Adipocyte (in vitro differentiated cells): ENCODE measurements around the gene FAM193B.
A peak's percentile ranks its signal among the peaks of the same experiment; 100 is the strongest.

Experiments used
- DNase-seq: peaks from one replicate; pipeline ENCODE4 v3.0.0-alpha.2; 2015; ENCODE audit warnings: low read depth
- H3K27me3 ChIP-seq: replicated peaks from 2 replicates; pipeline ENCODE4 v1.7.0; 2013; ENCODE audit warnings: mild to moderate bottlenecking, low read length, moderate library complexity; ENCODE audit not compliant: control insufficient read depth, insufficient read depth
- H3K36me3 ChIP-seq: 2 replicates; pipeline ENCODE4 v1.7.0; 2013; ENCODE audit warnings: low read length, mild to moderate bottlenecking, moderate library complexity; ENCODE audit not compliant: control insufficient read depth, insufficient read depth, severe bottlenecking
- H3K4me1 ChIP-seq: 2 replicates; pipeline ENCODE4 v1.7.0; 2013; ENCODE audit warnings: mild to moderate bottlenecking, low read length, moderate library complexity; ENCODE audit not compliant: control insufficient read depth, insufficient read depth
- H3K4me3 ChIP-seq: 2 replicates; pipeline ENCODE4 v1.7.0; 2013; ENCODE audit warnings: mild to moderate bottlenecking, low read length, moderate library complexity
- H3K9ac ChIP-seq: 2 replicates; pipeline ENCODE4 v1.7.0; 2013; ENCODE audit warnings: mild to moderate bottlenecking, low read length, moderate library complexity
- H3K9me3 ChIP-seq: 2 replicates; pipeline ENCODE4 v1.7.0; 2013; ENCODE audit warnings: mild to moderate bottlenecking, low read length, moderate library complexity; ENCODE audit not compliant: control insufficient read depth

Gene FAM193B

GRCh38 chr5:177511796-177512675 is 42.3 kb downstream of the FAM193B start:
- Histone ChIP-seq H3K9me3 (no peaks in the 10 kb centered on the region), H3K36me3 (peaks cover 58% of the 10 kb centered on the region), H3K4me3 (no peak overlapping the region), H3K4me1 (peaks cover 18% of the 10 kb centered on the region), H3K9ac (no peak overlapping the region), H3K27me3 (no peaks in the 10 kb centered on the region)
- DNase-seq = no peak

GRCh38 chr5:177511181-177511580 is 43.2 kb downstream of the FAM193B start:
- no peak for DNase-seq
- Histone ChIP-seq H3K4me3 (no peak overlapping the region), H3K36me3 (peaks cover 58% of the 10 kb centered on the region), H3K9ac (no peak overlapping the region), H3K27me3 (no peaks in the 10 kb centered on the region), H3K9me3 (no peaks in the 10 kb centered on the region), H3K4me1 (peaks cover 17% of the 10 kb centered on the region)

- H3K36me3 ChIP-seq = peaks cover 55% of the 10 kb centered on the region
- H3K4me3 ChIP-seq = no peak overlapping the region
- no peaks in the 10 kb centered on the region for H3K9me3 ChIP-seq
- H3K4me1 ChIP-seq = peaks cover 12% of the 10 kb centered on the region
- no peak for DNase-seq
- H3K27me3 ChIP-seq = no peaks in the 10 kb centered on the region
- no peak overlapping the region for H3K9ac ChIP-seq
These were observed 43.8 kb downstream of the FAM193B start for GRCh38 chr5:177510567-177511053.

GRCh38 chr5:177509991-177510566 is 44.3 kb downstream of the FAM193B start:
- Histone ChIP-seq H3K9ac (no peak overlapping the region), H3K9me3 (no peaks in the 10 kb centered on the region), H3K36me3 (peaks cover 50% of the 10 kb centered on the region), H3K4me1 (peaks cover 6% of the 10 kb centered on the region), H3K4me3 (no peak overlapping the region), H3K27me3 (no peaks in the 10 kb centered on the region)
- DNase-seq = no peak

GRCh38 chr5:177509381-177509951 is 44.9 kb downstream of the FAM193B start, which contains the start of gene DOK3:
TSS of gene DOK3 (minus strand) at chr5:177509826. CDS start at chr5:177509540, 286 bp downstream.
- H3K9ac ChIP-seq = no peak within 1 kb of the TSS
- no peak for DNase-seq
- H3K9me3 ChIP-seq = no peaks in the 10 kb centered on the region
- H3K27me3 ChIP-seq = no peaks in the 10 kb centered on the region
- H3K36me3 ChIP-seq = peaks cover 44% of the 10 kb centered on the region
- no peak within 1 kb of the TSS for H3K4me3 ChIP-seq
- peaks cover 3% of the 10 kb centered on the region for H3K4me1 ChIP-seq

- peaks cover 3% of the 10 kb centered on the region for H3K4me1 ChIP-seq
- peaks cover 37% of the 10 kb centered on the region for H3K36me3 ChIP-seq
- no peaks in the 10 kb centered on the region for H3K27me3 ChIP-seq
- H3K4me3 ChIP-seq = no peak overlapping the region
- no peak for DNase-seq
- no peaks in the 10 kb centered on the region for H3K9me3 ChIP-seq
- no peak overlapping the region for H3K9ac ChIP-seq
These were observed 45.5 kb downstream of the FAM193B start for GRCh38 chr5:177508837-177509236.

GRCh38 chr5:177508221-177508611 is 46.1 kb downstream of the FAM193B start:
- no peaks in the 10 kb centered on the region for H3K9me3 ChIP-seq
- DNase-seq = no peak
- H3K27me3 ChIP-seq = no peaks in the 10 kb centered on the region

GRCh38 chr5:177507596-177508220 is 46.7 kb downstream of the FAM193B start:
- Histone ChIP-seq H3K27me3 (no peaks in the 10 kb centered on the region), H3K4me3 (no peak overlapping the region), H3K4me1 (peaks cover 3% of the 10 kb centered on the region), H3K9me3 (no peaks in the 10 kb centered on the region), H3K36me3 (peaks cover 29% of the 10 kb centered on the region), H3K9ac (no peak overlapping the region)
- no peak for DNase-seq

More at GRCh38 chr5:177508221-177508611, 46.1 kb downstream of the FAM193B start:
- Histone ChIP-seq H3K4me1 (peaks cover 3% of the 10 kb centered on the region), H3K9ac (no peak overlapping the region), H3K4me3 (no peak overlapping the region), H3K36me3 (peaks cover 34% of the 10 kb centered on the region)

GRCh38 chr5:177507165-177507564 is 47.2 kb downstream of the FAM193B start:
- H3K27me3 ChIP-seq = no peaks in the 10 kb centered on the region
- H3K9me3 ChIP-seq = no peaks in the 10 kb centered on the region
- H3K4me3 ChIP-seq = no peak overlapping the region
- H3K36me3 ChIP-seq = peaks cover 23% of the 10 kb centered on the region
- DNase-seq = peak; percentile 26
- no peak overlapping the region for H3K9ac ChIP-seq
- H3K4me1 ChIP-seq = peaks cover 3% of the 10 kb centered on the region

GRCh38 chr5:177505075-177505474 is 49.3 kb downstream of the FAM193B start:
- no peaks in the 10 kb centered on the region for H3K9me3 ChIP-seq
- no peak overlapping the region for H3K9ac ChIP-seq
- no peak overlapping the region for H3K4me3 ChIP-seq
- H3K27me3 ChIP-seq = no peaks in the 10 kb centered on the region
- no peaks in the 10 kb centered on the region for H3K4me1 ChIP-seq
- H3K36me3 ChIP-seq = peaks cover 3% of the 10 kb centered on the region
- DNase-seq = no peak
